Karpas-422 (cell line): ENCODE measurements around the gene SLC35G3. TPM values are rescaled to one million over a fixed set of nuclear protein-coding genes. Genes with fewer than 3 reads are reported as not detected.
"Not testable (repeated sequence)": the region's sequence is repeated elsewhere in the genome, so short reads cannot be mapped to it uniquely, and the experiment has no call there.

Source experiments
- DNase-seq: peaks from one replicate; pipeline ENCODE4 v3.0.0-alpha.2; 2015
- H2AFZ ChIP-seq: fragments of 200-600 bp; sonication (generic); 2 replicates; pipeline ENCODE4 v1.6.1; 2014; ENCODE audit warnings: antibody characterized with exemption, low read length, mixed read lengths
- H3K27ac ChIP-seq: fragments of 200-600 bp; sonication (generic); 2 replicates; pipeline ENCODE4 v1.5.1; 2014; ENCODE audit warnings: mild to moderate bottlenecking, low read length, moderate library complexity
- H3K27me3 ChIP-seq: fragments of 200-600 bp; sonication (generic); 2 replicates; pipeline ENCODE4 v1.6.1; 2014; ENCODE audit warnings: low read length, mixed read lengths
- H3K36me3 ChIP-seq: fragments of 200-600 bp; sonication (generic); 2 replicates; pipeline ENCODE4 v1.6.1; 2014; ENCODE audit warnings: low read length, mixed read lengths; ENCODE audit not compliant: insufficient read depth
- H3K4me1 ChIP-seq: fragments of 200-600 bp; sonication (generic); 2 replicates; pipeline ENCODE4 v1.6.1; 2014; ENCODE audit warnings: mild to moderate bottlenecking, low read length, mixed read lengths
- H3K4me2 ChIP-seq: fragments of 200-600 bp; sonication (generic); 2 replicates; pipeline ENCODE4 v1.6.1; 2014; ENCODE audit warnings: low read length, low read depth, mild to moderate bottlenecking; ENCODE audit not compliant: poor library complexity, severe bottlenecking
- H3K4me3 ChIP-seq: fragments of 200-600 bp; sonication (generic); 2 replicates; pipeline ENCODE4 v1.5.1; 2014; ENCODE audit warnings: mild to moderate bottlenecking, antibody characterized with exemption, low read length, mixed read lengths
- H3K79me2 ChIP-seq: fragments of 200-600 bp; sonication (generic); 2 replicates; pipeline ENCODE4 v1.6.1; 2014; ENCODE audit warnings: mild to moderate bottlenecking, low read length, mixed read lengths
- H3K9ac ChIP-seq: fragments of 200-600 bp; sonication (generic); 2 replicates; pipeline ENCODE4 v1.6.0; 2014; ENCODE audit warnings: low read length
- H3K9me2 ChIP-seq: fragments of 200-600 bp; sonication (generic), shearing (Covaris generic); replicated peaks from 2 replicates; pipeline ENCODE4 v1.6.0; 2014; ENCODE audit warnings: mild to moderate bottlenecking, low read length, moderate library complexity; ENCODE audit not compliant: insufficient read depth
- H3K9me3 ChIP-seq: fragments of 300-700, 200-600 bp; sonication (generic); 2 replicates; pipeline ENCODE4 v1.6.1; 2014; ENCODE audit warnings: low read length, mixed read lengths
- H4K20me1 ChIP-seq: fragments of 200-600 bp; sonication (generic); 2 replicates; pipeline ENCODE4 v1.6.1; 2014; ENCODE audit warnings: mild to moderate bottlenecking, antibody characterized with exemption, low read length, low read depth; ENCODE audit not compliant: insufficient read depth
- total RNA-seq: library from RNA; depleted of rRNA; stranded (reverse); fragments of >200 nt; shearing (Covaris generic); gene quantifications from 2 replicates; pipeline ENCODE4 v1.2.3, GENCODE V29; 2014; ENCODE audit warnings: low replicate concordance

SLC35G3 gene
- total RNA-seq, 1 experiment from 2014 or later: not detected

GRCh38 chr17:35191001-35191695, 3.0 kb downstream of the SLC35G3 start:
- Histone ChIP-seq H3K9ac (no peak overlapping the region), H3K4me1 (no peaks in the 10 kb centered on the region), H3K27ac (no peak overlapping the region), H3K9me2 (no peaks in the 10 kb centered on the region), H2AFZ (no peak overlapping the region), H3K27me3 (no peaks in the 10 kb centered on the region), H3K4me3 (no peak overlapping the region), H3K9me3 (no peaks in the 10 kb centered on the region), H3K36me3 (no peaks in the 10 kb centered on the region), H3K79me2 (no peaks in the 10 kb centered on the region), H4K20me1 (no peaks in the 10 kb centered on the region), H3K4me2 (no peak overlapping the region)
- no peak for DNase-seq

GRCh38 chr17:35189291-35189690, 4.9 kb downstream of the SLC35G3 start:
- H3K79me2 ChIP-seq: no peaks in the 10 kb centered on the region
- no peak overlapping the region for H3K9ac ChIP-seq
- H3K9me2 ChIP-seq: no peaks in the 10 kb centered on the region
- no peak overlapping the region for H3K27ac ChIP-seq
- H3K27me3 ChIP-seq: no peaks in the 10 kb centered on the region
- no peaks in the 10 kb centered on the region for H3K36me3 ChIP-seq
- no peak overlapping the region for H2AFZ ChIP-seq
- H3K4me1 ChIP-seq: peaks cover 2% of the 10 kb centered on the region
- H3K4me3 ChIP-seq: no peak overlapping the region
- H4K20me1 ChIP-seq: no peaks in the 10 kb centered on the region
- no peaks in the 10 kb centered on the region for H3K9me3 ChIP-seq
- H3K4me2 ChIP-seq: no peak overlapping the region
- no peak for DNase-seq

GRCh38 chr17:35188111-35188510, 6.1 kb downstream of the SLC35G3 start:
- Histone ChIP-seq H3K9ac (no peak overlapping the region), H3K4me3 (no peak overlapping the region), H3K4me2 (no peak overlapping the region), H3K79me2 (no peaks in the 10 kb centered on the region), H3K36me3 (no peaks in the 10 kb centered on the region), H3K4me1 (peaks cover 2% of the 10 kb centered on the region), H3K9me2 (no peaks in the 10 kb centered on the region), H2AFZ (no peak overlapping the region), H4K20me1 (no peaks in the 10 kb centered on the region), H3K9me3 (no peaks in the 10 kb centered on the region), H3K27ac (no peak overlapping the region), H3K27me3 (no peaks in the 10 kb centered on the region)
- DNase-seq: no peak

- H3K4me1 ChIP-seq: peaks cover 2% of the 10 kb centered on the region
- H3K4me2 ChIP-seq: no peak overlapping the region
- no peak overlapping the region for H3K4me3 ChIP-seq
- no peaks in the 10 kb centered on the region for H4K20me1 ChIP-seq
- no peak overlapping the region for H3K27ac ChIP-seq
- H3K27me3 ChIP-seq: no peaks in the 10 kb centered on the region
- no peaks in the 10 kb centered on the region for H3K79me2 ChIP-seq
- no peak overlapping the region for H3K9ac ChIP-seq
- H2AFZ ChIP-seq: no peak overlapping the region
- H3K9me3 ChIP-seq: no peaks in the 10 kb centered on the region
- no peak for DNase-seq
- H3K9me2 ChIP-seq: no peaks in the 10 kb centered on the region
- H3K36me3 ChIP-seq: no peaks in the 10 kb centered on the region
Measured at GRCh38 chr17:35187481-35187880, 6.7 kb downstream of the SLC35G3 start.

- Histone ChIP-seq H3K36me3 (no peaks in the 10 kb centered on the region), H3K27ac (no peak overlapping the region), H4K20me1 (no peaks in the 10 kb centered on the region), H3K4me3 (no peak overlapping the region), H3K9ac (no peak overlapping the region), H3K4me2 (no peak overlapping the region), H3K9me3 (no peaks in the 10 kb centered on the region), H3K4me1 (peaks cover 2% of the 10 kb centered on the region), H3K79me2 (no peaks in the 10 kb centered on the region), H3K9me2 (no peaks in the 10 kb centered on the region), H3K27me3 (no peaks in the 10 kb centered on the region), H2AFZ (no peak overlapping the region)
- no peak for DNase-seq
Measured at GRCh38 chr17:35185849-35186248, 8.3 kb downstream of the SLC35G3 start.

GRCh38 chr17:35184274-35184673, 9.9 kb downstream of the SLC35G3 start:
- no peak for DNase-seq
- no peak overlapping the region for H3K27ac ChIP-seq
- H3K4me2 ChIP-seq: no peak overlapping the region
- no peaks in the 10 kb centered on the region for H3K36me3 ChIP-seq
- H3K9ac ChIP-seq: no peak overlapping the region
- no peaks in the 10 kb centered on the region for H3K9me2 ChIP-seq
- no peaks in the 10 kb centered on the region for H3K27me3 ChIP-seq
- no peak overlapping the region for H3K4me3 ChIP-seq
- H3K4me1 ChIP-seq: peaks cover 2% of the 10 kb centered on the region
- no peaks in the 10 kb centered on the region for H3K9me3 ChIP-seq
- H4K20me1 ChIP-seq: no peaks in the 10 kb centered on the region
- H2AFZ ChIP-seq: no peak overlapping the region
- no peaks in the 10 kb centered on the region for H3K79me2 ChIP-seq

- no peak for DNase-seq
- no peaks in the 10 kb centered on the region for H3K9me2 ChIP-seq
- no peak overlapping the region for H2AFZ ChIP-seq
Measured at GRCh38 chr17:35183332-35183731, 10.9 kb downstream of the SLC35G3 start.

DNA sequence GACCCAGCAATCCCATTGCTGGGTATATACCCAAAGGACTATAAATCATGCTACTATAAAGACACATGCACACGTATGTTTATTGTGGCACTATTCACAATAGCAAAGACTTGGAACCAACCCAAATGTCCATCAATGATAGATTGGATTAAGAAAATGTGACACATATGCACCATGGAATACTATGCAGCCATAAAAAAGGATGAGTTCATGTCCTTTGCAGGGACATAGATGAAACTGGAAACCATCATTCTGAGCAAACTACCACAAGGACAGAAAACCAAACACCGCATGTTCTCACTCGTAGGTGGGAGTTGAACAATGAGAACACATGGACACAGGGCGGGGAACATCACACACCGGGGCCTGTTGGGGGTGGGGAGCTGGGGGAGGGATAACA, 14.8 kb downstream of the SLC35G3 start:
- not testable (repeated sequence) for H3K4me3 ChIP-seq, H3K27ac ChIP-seq, H3K9me2 ChIP-seq, H3K9me3 ChIP-seq, H3K27me3 ChIP-seq, H4K20me1 ChIP-seq, H3K4me1 ChIP-seq, H3K36me3 ChIP-seq, DNase-seq, H3K9ac ChIP-seq, H3K79me2 ChIP-seq, H3K4me2 ChIP-seq, H2AFZ ChIP-seq

More at GRCh38 chr17:35183332-35183731, 10.9 kb downstream of the SLC35G3 start:
- Histone ChIP-seq H3K27me3 (no peaks in the 10 kb centered on the region), H3K36me3 (no peaks in the 10 kb centered on the region), H3K9me3 (no peaks in the 10 kb centered on the region), H3K9ac (no peak overlapping the region), H3K27ac (no peak overlapping the region), H3K4me1 (peaks cover 2% of the 10 kb centered on the region), H3K4me2 (no peak overlapping the region), H4K20me1 (no peaks in the 10 kb centered on the region), H3K79me2 (no peaks in the 10 kb centered on the region), H3K4me3 (no peak overlapping the region)
